Measurements from ENCODE around the gene PIP4K2B. TPM values are rescaled to one million over a fixed set of nuclear protein-coding genes. Genes with fewer than 3 reads are reported as not detected.

The PIP4K2B gene
- polyA plus RNA-seq, 1 experiment: 36.8 TPM

- Histone ChIP-seq H3K9me3 (ENCODE audit: control insufficient read depth, insufficient read depth, low read length) (peaks cover 3% of the 10 kb centered on the region; the same call in 1 of the 2 replicates), H3K27me3 (ENCODE audit: control insufficient read depth, insufficient read depth, low read length) (no peaks in the 10 kb centered on the region), H3K27ac (ENCODE audit: low read depth, low read length) (peak within 1 kb of the TSS; percentile 99), H3K4me3 (ENCODE audit: low read depth, low read length) (peak within 1 kb of the TSS; percentile 93)
- POLR2A ChIA-PET: interaction anchor here (0.6 to 2.1 kb wide), 6 partner anchors 15 to 287 kb away, joined by 3 to 13 read pairs (median 7); partner anchors contain the start of gene RPL23
- peak; percentile 92 for DNase-seq (ENCODE audit: low read depth, low spot score)
- CTCF ChIA-PET: no interaction called here
- no peak for TF ChIP-seq CTCF (IDR thresholded peaks at IDR 0.05; ENCODE audit: low read depth, low read length)
Measured at GRCh38 chr17:38824899-38825761, 25.8 kb upstream of the PIP4K2B start, which contains the start of gene CWC25. CWC25 (minus strand) TSS chr17:38825321; CDS start chr17:38825183, 138 bp downstream.

- no peak for DNase-seq (ENCODE audit: low read depth, low spot score)
- no peaks in the 10 kb centered on the region for H3K27me3 ChIP-seq (ENCODE audit: control insufficient read depth, insufficient read depth, low read length)
- no peak overlapping the region for H3K27ac ChIP-seq (ENCODE audit: low read depth, low read length)
- CTCF ChIA-PET: no interaction called here
- no peak overlapping the region for H3K4me3 ChIP-seq (ENCODE audit: low read depth, low read length)
- peak; percentile 36 for TF ChIP-seq CTCF (IDR thresholded peaks at IDR 0.05; ENCODE audit: low read depth, low read length)
- no peaks in the 10 kb centered on the region for H3K9me3 ChIP-seq (ENCODE audit: control insufficient read depth, insufficient read depth, low read length)
- POLR2A ChIA-PET: no interaction called here
Measured at GRCh38 chr17:38815576-38816193, 16.3 kb upstream of the PIP4K2B start.

GRCh38 chr17:38809828-38810227 is 10.5 kb upstream of the PIP4K2B start:
- DNase-seq (ENCODE audit: low read depth, low spot score): no peak
- Histone ChIP-seq H3K4me3 (ENCODE audit: low read depth, low read length) (no peak overlapping the region), H3K27ac (ENCODE audit: low read depth, low read length) (no peak overlapping the region), H3K9me3 (ENCODE audit: control insufficient read depth, insufficient read depth, low read length) (no peaks in the 10 kb centered on the region), H3K27me3 (ENCODE audit: control insufficient read depth, insufficient read depth, low read length) (no peaks in the 10 kb centered on the region)
- ChIA-PET POLR2A (no interaction called here), CTCF (no interaction called here)
- no peak for TF ChIP-seq CTCF (IDR thresholded peaks at IDR 0.05; ENCODE audit: low read depth, low read length)

- TF ChIP-seq CTCF (IDR thresholded peaks at IDR 0.05; ENCODE audit: low read depth, low read length): no peak
- peak overlapping the region; percentile 90 for H3K27ac ChIP-seq (ENCODE audit: low read depth, low read length)
- CTCF ChIA-PET: no interaction called here
- H3K9me3 ChIP-seq (ENCODE audit: control insufficient read depth, insufficient read depth, low read length): no peaks in the 10 kb centered on the region
- peak overlapping the region; percentile 70 for H3K4me3 ChIP-seq (ENCODE audit: low read depth, low read length)
- no peak for DNase-seq (ENCODE audit: low read depth, low spot score)
- H3K27me3 ChIP-seq (ENCODE audit: control insufficient read depth, insufficient read depth, low read length): no peaks in the 10 kb centered on the region
- POLR2A ChIA-PET: interaction anchor here (0.5 to 0.7 kb wide), 2 partner anchors 8 to 572 kb away, joined by 3 read pairs; no protein-coding TSS in a partner anchor
Measured at GRCh38 chr17:38800237-38800760, 943 bp upstream of the PIP4K2B start.
